GM21423 (cell line): ENCODE measurements around the gene CLECL1.
"Not testable (repeated sequence)": the region's sequence is repeated elsewhere in the genome, so short reads cannot be mapped to it uniquely, and the experiment has no call there.

Experiments
- ATAC-seq: cut with Tn5 transposase; IDR thresholded peaks from one replicate; pipeline ENCODE4 v1.9.1; 2021; ENCODE audit warnings: mild to moderate bottlenecking, moderate library complexity; ENCODE audit not compliant: unreplicated experiment

CLECL1 gene

GRCh38 chr12:9699269-9699897, 33.5 kb downstream of the CLECL1 start:
- no peak for ATAC-seq

GRCh38 chr12:9698681-9699080, 34.2 kb downstream of the CLECL1 start:
- ATAC-seq = no peak

GRCh38 chr12:9697619-9698018, 35.3 kb downstream of the CLECL1 start:
- ATAC-seq = no peak

GRCh38 chr12:9695661-9696060, 37.2 kb downstream of the CLECL1 start:
- not testable (repeated sequence) for ATAC-seq

GRCh38 chr12:9695150-9695549, 37.7 kb downstream of the CLECL1 start:
- ATAC-seq = not testable (repeated sequence)

- no peak for ATAC-seq
Measured at GRCh38 chr12:9694241-9694640, 38.7 kb downstream of the CLECL1 start.

- no peak for ATAC-seq
Measured at GRCh38 chr12:9692909-9693308, 40.0 kb downstream of the CLECL1 start.

- no peak for ATAC-seq
Measured at GRCh38 chr12:9687228-9687627, 45.7 kb downstream of the CLECL1 start.

GRCh38 chr12:9685915-9686314, 47.0 kb downstream of the CLECL1 start:
- ATAC-seq = no peak

GRCh38 chr12:9685366-9685765, 47.5 kb downstream of the CLECL1 start:
- ATAC-seq = not testable (repeated sequence)

GRCh38 chr12:9682949-9683348, 49.9 kb downstream of the CLECL1 start:
- ATAC-seq = not testable (repeated sequence)

GRCh38 chr12:9682508-9682907, 50.4 kb downstream of the CLECL1 start:
- ATAC-seq = not testable (repeated sequence)

GRCh38 chr12:9674226-9674590, 58.7 kb downstream of the CLECL1 start:
- peak; percentile 32 for ATAC-seq

- ATAC-seq = peak; percentile 27
Measured at GRCh38 chr12:9673404-9674225, 59.3 kb downstream of the CLECL1 start.
